ENCODE data around the gene CAPS.

The CAPS gene

GRCh38 chr19:5929625-5930024 is 15.6 kb downstream of the CAPS start:
- no peak overlapping the region for H3K27ac ChIP-seq (ENCODE audit: low read length)
- no peaks in the 10 kb centered on the region for H3K9me3 ChIP-seq (ENCODE audit: control insufficient read depth in 1 of 2, low read length in 2 of 2)
- peaks cover 54 to 74% of the 10 kb centered on the region in 2 donors for H3K36me3 ChIP-seq (ENCODE audit: control insufficient read depth in 1 of 2, insufficient read depth in 2 of 2, low read length in 2 of 2)
- no peak overlapping the region for H3K4me3 ChIP-seq (ENCODE audit: low read depth in 1 of 2, low read length in 2 of 2)
- no peaks in the 10 kb centered on the region for H3K27me3 ChIP-seq (ENCODE audit: low read depth, low read length)
- H3K4me1 ChIP-seq (ENCODE audit: control insufficient read depth in 1 of 2, insufficient read depth in 2 of 2, low read length in 2 of 2) = peaks cover 3 to 66% of the 10 kb centered on the region in 2 donors

- Histone ChIP-seq H3K36me3 (ENCODE audit: control insufficient read depth in 1 of 2, insufficient read depth in 2 of 2, low read length in 2 of 2) (peaks cover 47 to 65% of the 10 kb centered on the region in 2 donors), H3K4me1 (ENCODE audit: control insufficient read depth in 1 of 2, insufficient read depth in 2 of 2, low read length in 2 of 2) (peaks cover 3 to 71% of the 10 kb centered on the region in 2 donors), H3K27me3 (ENCODE audit: low read depth, low read length) (no peaks in the 10 kb centered on the region), H3K27ac (ENCODE audit: low read length) (no peak overlapping the region), H3K9me3 (ENCODE audit: control insufficient read depth in 1 of 2, low read length in 2 of 2) (no peaks in the 10 kb centered on the region), H3K4me3 (ENCODE audit: low read depth in 1 of 2, low read length in 2 of 2) (no peak overlapping the region)
Observed at GRCh38 chr19:5931251-5931650, 17.2 kb downstream of the CAPS start.

GRCh38 chr19:5932146-5932545 is 18.1 kb downstream of the CAPS start:
- Histone ChIP-seq H3K4me3 (ENCODE audit: low read depth in 1 of 2, low read length in 2 of 2) (no peak overlapping the region), H3K36me3 (ENCODE audit: control insufficient read depth in 1 of 2, insufficient read depth in 2 of 2, low read length in 2 of 2) (peaks cover 43 to 61% of the 10 kb centered on the region in 2 donors), H3K4me1 (ENCODE audit: control insufficient read depth in 1 of 2, insufficient read depth in 2 of 2, low read length in 2 of 2) (peaks cover 3 to 62% of the 10 kb centered on the region in 2 donors), H3K27me3 (ENCODE audit: low read depth, low read length) (no peaks in the 10 kb centered on the region), H3K27ac (ENCODE audit: low read length) (no peak overlapping the region), H3K9me3 (ENCODE audit: control insufficient read depth in 1 of 2, low read length in 2 of 2) (no peaks in the 10 kb centered on the region)

- H3K27me3 ChIP-seq (ENCODE audit: low read depth, low read length) = no peaks in the 10 kb centered on the region
- peaks cover 38 to 56% of the 10 kb centered on the region in 2 donors for H3K36me3 ChIP-seq (ENCODE audit: control insufficient read depth in 1 of 2, insufficient read depth in 2 of 2, low read length in 2 of 2)
- no peak overlapping the region for H3K4me3 ChIP-seq (ENCODE audit: low read depth in 1 of 2, low read length in 2 of 2)
- H3K4me1 ChIP-seq (ENCODE audit: control insufficient read depth in 1 of 2, insufficient read depth in 2 of 2, low read length in 2 of 2) = peaks cover 3 to 56% of the 10 kb centered on the region in 2 donors
- H3K9me3 ChIP-seq (ENCODE audit: control insufficient read depth in 1 of 2, low read length in 2 of 2) = no peaks in the 10 kb centered on the region
- no peak overlapping the region for H3K27ac ChIP-seq (ENCODE audit: low read length)
Observed at GRCh38 chr19:5932609-5933262, 18.7 kb downstream of the CAPS start.

- Histone ChIP-seq H3K36me3 (ENCODE audit: control insufficient read depth in 1 of 2, insufficient read depth in 2 of 2, low read length in 2 of 2) (peaks cover 31 to 53% of the 10 kb centered on the region in 2 donors), H3K4me1 (ENCODE audit: control insufficient read depth in 1 of 2, insufficient read depth in 2 of 2, low read length in 2 of 2) (peaks cover 3 to 49% of the 10 kb centered on the region in 2 donors), H3K4me3 (ENCODE audit: low read depth in 1 of 2, low read length in 2 of 2) (no peak overlapping the region), H3K27ac (ENCODE audit: low read length) (peak overlapping the region; percentile 39), H3K9me3 (ENCODE audit: control insufficient read depth in 1 of 2, low read length in 2 of 2) (no peaks in the 10 kb centered on the region), H3K27me3 (ENCODE audit: low read depth, low read length) (no peaks in the 10 kb centered on the region)
Observed at GRCh38 chr19:5933391-5934068, 19.5 kb downstream of the CAPS start.

GRCh38 chr19:5934069-5934401 is 20.0 kb downstream of the CAPS start:
- peak overlapping the region; percentile 39 for H3K27ac ChIP-seq (ENCODE audit: low read length)
- peaks cover 26 to 48% of the 10 kb centered on the region in 2 donors for H3K36me3 ChIP-seq (ENCODE audit: control insufficient read depth in 1 of 2, insufficient read depth in 2 of 2, low read length in 2 of 2)
- H3K27me3 ChIP-seq (ENCODE audit: low read depth, low read length) = no peaks in the 10 kb centered on the region
- no peak overlapping the region for H3K4me3 ChIP-seq (ENCODE audit: low read depth in 1 of 2, low read length in 2 of 2)
- peaks cover 3 to 49% of the 10 kb centered on the region in 2 donors for H3K4me1 ChIP-seq (ENCODE audit: control insufficient read depth in 1 of 2, insufficient read depth in 2 of 2, low read length in 2 of 2)
- H3K9me3 ChIP-seq (ENCODE audit: control insufficient read depth in 1 of 2, low read length in 2 of 2) = no peaks in the 10 kb centered on the region

GRCh38 chr19:5934774-5935472 is 20.9 kb downstream of the CAPS start:
- peak overlapping the region; percentile 29 for H3K27ac ChIP-seq (ENCODE audit: low read length)
- H3K27me3 ChIP-seq (ENCODE audit: low read depth, low read length) = no peaks in the 10 kb centered on the region
- H3K4me3 ChIP-seq (ENCODE audit: low read depth in 1 of 2, low read length in 2 of 2) = no peak overlapping the region
- peaks cover 22 to 47% of the 10 kb centered on the region in 2 donors for H3K36me3 ChIP-seq (ENCODE audit: control insufficient read depth in 1 of 2, insufficient read depth in 2 of 2, low read length in 2 of 2)
- H3K9me3 ChIP-seq (ENCODE audit: control insufficient read depth in 1 of 2, low read length in 2 of 2) = no peaks in the 10 kb centered on the region
- H3K4me1 ChIP-seq (ENCODE audit: control insufficient read depth in 1 of 2, insufficient read depth in 2 of 2, low read length in 2 of 2) = peaks cover 3 to 49% of the 10 kb centered on the region in 2 donors

- Histone ChIP-seq H3K36me3 (ENCODE audit: control insufficient read depth in 1 of 2, insufficient read depth in 2 of 2, low read length in 2 of 2) (peaks cover 22 to 48% of the 10 kb centered on the region in 2 donors), H3K27me3 (ENCODE audit: low read depth, low read length) (no peaks in the 10 kb centered on the region), H3K9me3 (ENCODE audit: control insufficient read depth in 1 of 2, low read length in 2 of 2) (no peaks in the 10 kb centered on the region), H3K4me3 (ENCODE audit: low read depth in 1 of 2, low read length in 2 of 2) (no peak overlapping the region), H3K4me1 (ENCODE audit: control insufficient read depth in 1 of 2, insufficient read depth in 2 of 2, low read length in 2 of 2) (peaks cover 3 to 49% of the 10 kb centered on the region in 2 donors), H3K27ac (ENCODE audit: low read length) (no peak overlapping the region)
Observed at GRCh38 chr19:5935473-5936291, 21.6 kb downstream of the CAPS start.

- Histone ChIP-seq H3K27ac (ENCODE audit: low read length) (no peak overlapping the region), H3K4me1 (ENCODE audit: control insufficient read depth in 1 of 2, insufficient read depth in 2 of 2, low read length in 2 of 2) (peaks cover 5 to 45% of the 10 kb centered on the region in 2 donors), H3K36me3 (ENCODE audit: control insufficient read depth in 1 of 2, insufficient read depth in 2 of 2, low read length in 2 of 2) (peaks cover 22 to 47% of the 10 kb centered on the region in 2 donors)
Observed at GRCh38 chr19:5936292-5936592, 22.2 kb downstream of the CAPS start.

GRCh38 chr19:5937550-5937949 is 23.5 kb downstream of the CAPS start:
- Histone ChIP-seq H3K4me1 (ENCODE audit: control insufficient read depth in 1 of 2, insufficient read depth in 2 of 2, low read length in 2 of 2) (peaks cover 8 to 45% of the 10 kb centered on the region in 2 donors), H3K9me3 (ENCODE audit: control insufficient read depth in 1 of 2, low read length in 2 of 2) (no peaks in the 10 kb centered on the region), H3K36me3 (ENCODE audit: control insufficient read depth in 1 of 2, insufficient read depth in 2 of 2, low read length in 2 of 2) (peaks cover 21 to 39% of the 10 kb centered on the region in 2 donors), H3K27me3 (ENCODE audit: low read depth, low read length) (no peaks in the 10 kb centered on the region), H3K27ac (ENCODE audit: low read length) (no peak overlapping the region), H3K4me3 (ENCODE audit: low read depth in 1 of 2, low read length in 2 of 2) (no peak overlapping the region)

More at GRCh38 chr19:5936292-5936592, 22.2 kb downstream of the CAPS start:
- no peaks in the 10 kb centered on the region for H3K9me3 ChIP-seq (ENCODE audit: control insufficient read depth in 1 of 2, low read length in 2 of 2)
- no peak overlapping the region for H3K4me3 ChIP-seq (ENCODE audit: low read depth in 1 of 2, low read length in 2 of 2)
- H3K27me3 ChIP-seq (ENCODE audit: low read depth, low read length) = no peaks in the 10 kb centered on the region

Measured in muscle layer of duodenum (tissue), 2 donors.